GM19467 (cell line): ENCODE data around the gene UAP1L1.
A peak's percentile ranks its signal among the peaks of the same experiment; 100 is the strongest.
"Not testable (repeated sequence)": the region's sequence is repeated elsewhere in the genome, so short reads cannot be mapped to it uniquely, and the experiment has no call there.

ENCODE experiments used
- ATAC-seq: cut with Tn5 transposase; IDR thresholded peaks from one replicate; pipeline ENCODE4 v1.9.1; 2021; ENCODE audit warnings: mild to moderate bottlenecking, moderate library complexity; ENCODE audit not compliant: unreplicated experiment

The UAP1L1 gene

GRCh38 chr9:137077010-137077747 lies at the start of gene UAP1L1:
UAP1L1 (plus strand) TSS chr9:137077517; CDS start chr9:137077533, 16 bp downstream.
- ATAC-seq: peak; percentile 40

GRCh38 chr9:137028263-137029057 lies 48.9 kb upstream of the UAP1L1 start:
- no peak for ATAC-seq

GRCh38 chr9:137029058-137029936 lies 48.0 kb upstream of the UAP1L1 start:
- ATAC-seq: no peak

GRCh38 chr9:137030006-137030405 lies 47.3 kb upstream of the UAP1L1 start:
- ATAC-seq: no peak

- ATAC-seq: no peak
These were observed 46.5 kb upstream of the UAP1L1 start for GRCh38 chr9:137030538-137031527.

GRCh38 chr9:137031904-137032640 lies 45.2 kb upstream of the UAP1L1 start, which contains the start of gene FUT7:
FUT7 (minus strand) TSS chr9:137032088; CDS start chr9:137031991, 97 bp downstream.
- no peak for ATAC-seq

GRCh38 chr9:137032858-137033257 lies 44.5 kb upstream of the UAP1L1 start:
- no peak for ATAC-seq

- not testable (repeated sequence) for ATAC-seq
These were observed 43.8 kb upstream of the UAP1L1 start for GRCh38 chr9:137033481-137033880.

- no peak for ATAC-seq
These were observed 43.1 kb upstream of the UAP1L1 start for GRCh38 chr9:137034039-137034708.

- ATAC-seq: no peak
These were observed 42.4 kb upstream of the UAP1L1 start for GRCh38 chr9:137034709-137035506.

GRCh38 chr9:137035507-137035834 lies 41.8 kb upstream of the UAP1L1 start:
- ATAC-seq: no peak

- ATAC-seq: no peak
These were observed 41.4 kb upstream of the UAP1L1 start for GRCh38 chr9:137035937-137036336.

- no peak for ATAC-seq
These were observed 40.3 kb upstream of the UAP1L1 start for GRCh38 chr9:137037035-137037434.

GRCh38 chr9:137037483-137037882 lies 39.8 kb upstream of the UAP1L1 start:
- no peak for ATAC-seq

- ATAC-seq: no peak
These were observed 38.4 kb upstream of the UAP1L1 start for GRCh38 chr9:137038916-137039315.

GRCh38 chr9:137039611-137040366 lies 37.5 kb upstream of the UAP1L1 start:
- no peak for ATAC-seq

- no peak for ATAC-seq
These were observed 36.7 kb upstream of the UAP1L1 start for GRCh38 chr9:137040568-137040967.
